HFFc6 (cell line): Measurements from ENCODE around the gene MYF6. TPM values are rescaled to one million over a fixed set of nuclear protein-coding genes. Genes with fewer than 3 reads are reported as not detected.

Experiments
- DNase-seq: peaks from one replicate; pipeline ENCODE4 v3.0.0-alpha.2; 2018
- H3K27ac Mint-ChIP-seq: 2 replicates; pipeline ENCODE4 v1.8.0; 2020; ENCODE audit warnings: mild to moderate bottlenecking, mixed read lengths
- H3K27me3 Mint-ChIP-seq: 2 replicates; pipeline ENCODE4 v1.8.0; 2021; ENCODE audit warnings: mild to moderate bottlenecking, moderate library complexity, mixed read lengths; ENCODE audit not compliant: insufficient read depth
- H3K36me3 Mint-ChIP-seq: 2 replicates; pipeline ENCODE4 v1.8.0; 2021; ENCODE audit warnings: low read depth, mixed read lengths
- H3K4me1 Mint-ChIP-seq: 2 replicates; pipeline ENCODE4 v1.8.0; 2020; ENCODE audit warnings: low read depth, mixed read lengths
- H3K4me3 Mint-ChIP-seq: 2 replicates; pipeline ENCODE4 v1.8.0; 2020; ENCODE audit warnings: mild to moderate bottlenecking, moderate library complexity, mixed read lengths
- H3K9me3 Mint-ChIP-seq: 2 replicates; pipeline ENCODE4 v1.8.0; 2020; ENCODE audit warnings: mild to moderate bottlenecking, mixed read lengths
- CTCF ChIP-seq: fragments of 200-600 bp; sonication (generic); IDR thresholded peaks from 2 replicates; pipeline ENCODE4 v1.5.0; 2021; ENCODE audit warnings: antibody characterized with exemption, mild to moderate bottlenecking
- total RNA-seq, 6 experiments: library from RNA; stranded (reverse); fragmentation: NEBNext Ultra II Directional; extraction: Animal tissue kit (Norgen Biotek cat#: 25700); gene quantifications; 2 replicates in 1 of 6; 3 replicates in 5 of 6; pipeline ENCODE4 v1.2.3, GENCODE V29; 2021

Gene MYF6
- total RNA-seq, 6 experiments from 2014 or later, result not detected

GRCh38 chr12:80698256-80698655, 9.2 kb upstream of the MYF6 start:
- Mint-ChIP-seq H3K27me3 (no peaks in the 10 kb centered on the region; the same call in 1 of the 2 replicates), H3K4me1 (peaks cover 30% of the 10 kb centered on the region), H3K36me3 (no peaks in the 10 kb centered on the region), H3K9me3 (no peaks in the 10 kb centered on the region), H3K27ac (no peak overlapping the region), H3K4me3 (peak overlapping the region; percentile 70)
- no peak for TF ChIP-seq CTCF
- no peak for DNase-seq

GRCh38 chr12:80698847-80699542, 8.4 kb upstream of the MYF6 start:
- DNase-seq, result no peak
- H3K27ac Mint-ChIP-seq, result no peak overlapping the region
- H3K4me3 Mint-ChIP-seq, result peak overlapping the region; percentile 70
- H3K9me3 Mint-ChIP-seq, result no peaks in the 10 kb centered on the region
- no peaks in the 10 kb centered on the region; the same call in 1 of the 2 replicates for H3K27me3 Mint-ChIP-seq
- TF ChIP-seq CTCF, result no peak
- H3K4me1 Mint-ChIP-seq, result peaks cover 38% of the 10 kb centered on the region
- no peaks in the 10 kb centered on the region for H3K36me3 Mint-ChIP-seq

GRCh38 chr12:80700327-80700726, 7.1 kb upstream of the MYF6 start:
- TF ChIP-seq CTCF, result no peak
- Mint-ChIP-seq H3K4me3 (no peak overlapping the region), H3K36me3 (no peaks in the 10 kb centered on the region), H3K9me3 (no peaks in the 10 kb centered on the region), H3K27me3 (no peaks in the 10 kb centered on the region; the same call in 1 of the 2 replicates), H3K4me1 (peaks cover 39% of the 10 kb centered on the region), H3K27ac (no peak overlapping the region)
- DNase-seq, result no peak

- H3K36me3 Mint-ChIP-seq, result no peaks in the 10 kb centered on the region
- H3K9me3 Mint-ChIP-seq, result no peaks in the 10 kb centered on the region
- no peak overlapping the region for H3K27ac Mint-ChIP-seq
- peaks cover 39% of the 10 kb centered on the region for H3K4me1 Mint-ChIP-seq
- H3K27me3 Mint-ChIP-seq, result no peaks in the 10 kb centered on the region; the same call in 1 of the 2 replicates
- no peak overlapping the region for H3K4me3 Mint-ChIP-seq
- no peak for TF ChIP-seq CTCF
- DNase-seq, result no peak
These were observed 6.0 kb upstream of the MYF6 start for GRCh38 chr12:80701388-80701787.

GRCh38 chr12:80702889-80703805, 4.3 kb upstream of the MYF6 start:
- H3K27me3 Mint-ChIP-seq, result no peaks in the 10 kb centered on the region; the same call in 1 of the 2 replicates
- H3K4me1 Mint-ChIP-seq, result peaks cover 36% of the 10 kb centered on the region
- peak overlapping the region; percentile 65 for H3K27ac Mint-ChIP-seq
- DNase-seq, result peak; percentile 44
- no peak for TF ChIP-seq CTCF
- H3K36me3 Mint-ChIP-seq, result no peaks in the 10 kb centered on the region
- no peaks in the 10 kb centered on the region for H3K9me3 Mint-ChIP-seq
- H3K4me3 Mint-ChIP-seq, result peak overlapping the region; percentile 75
